Sigmoid colon (tissue), 4 donors: ENCODE results near the gene CYP2C18.

Experiments used
- EP300 ChIP-seq, 4 donors: sonication (generic); formaldehyde crosslinking; IDR thresholded peaks; one replicate each; pipeline ENCODE4 v1.6.1; 2017; ENCODE audit warnings: antibody characterized with exemption in 4 of 4
- POLR2A ChIP-seq, 2 donors: fragments of 450-650 bp; IDR thresholded peaks; one replicate each; pipeline ENCODE4 v1.6.1; 2016; ENCODE audit warnings: antibody characterized with exemption in 2 of 2, mild to moderate bottlenecking in 2 of 2, moderate library complexity in 2 of 2
- POLR2AphosphoS5 ChIP-seq, 4 donors: sonication (generic); formaldehyde crosslinking; IDR thresholded peaks; one replicate each; pipeline ENCODE4 v1.6.1; 2017; ENCODE audit warnings: antibody characterized with exemption in 4 of 4
- TF ChIP-seq, protein P1 (sequence below), 4 experiments: fragments of 450-650 bp in 3 of 4; fragments of 200-600 bp in 1 of 4; IDR thresholded peaks; one replicate each; pipeline ENCODE4 v1.5.1; 2016 to 2019; ENCODE audit warnings: antibody characterized with exemption in 4 of 4, mild to moderate bottlenecking in 3 of 4, moderate library complexity in 2 of 4

DNA sequence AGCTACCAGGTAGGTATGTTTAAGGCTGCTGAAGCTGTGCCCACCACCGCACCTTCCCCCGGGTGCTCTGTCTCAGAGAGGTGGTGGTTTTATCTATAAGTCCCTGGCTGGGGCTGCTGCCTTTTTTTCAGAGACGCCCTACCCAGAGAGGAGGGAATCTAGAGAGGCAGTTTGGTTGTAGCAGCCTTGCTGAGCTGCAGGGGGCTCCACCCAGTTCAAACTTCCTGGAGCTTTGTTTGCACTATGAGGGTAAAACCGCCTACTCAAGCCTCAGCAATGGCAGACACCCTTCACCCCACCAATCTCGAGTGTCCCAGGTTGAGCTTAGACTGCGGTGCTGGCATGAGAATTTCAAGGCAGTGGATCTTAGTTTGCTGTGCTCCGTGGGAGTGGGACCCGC is 43.6 kb upstream of the CYP2C18 start:
- TF ChIP-seq, protein P1, sequence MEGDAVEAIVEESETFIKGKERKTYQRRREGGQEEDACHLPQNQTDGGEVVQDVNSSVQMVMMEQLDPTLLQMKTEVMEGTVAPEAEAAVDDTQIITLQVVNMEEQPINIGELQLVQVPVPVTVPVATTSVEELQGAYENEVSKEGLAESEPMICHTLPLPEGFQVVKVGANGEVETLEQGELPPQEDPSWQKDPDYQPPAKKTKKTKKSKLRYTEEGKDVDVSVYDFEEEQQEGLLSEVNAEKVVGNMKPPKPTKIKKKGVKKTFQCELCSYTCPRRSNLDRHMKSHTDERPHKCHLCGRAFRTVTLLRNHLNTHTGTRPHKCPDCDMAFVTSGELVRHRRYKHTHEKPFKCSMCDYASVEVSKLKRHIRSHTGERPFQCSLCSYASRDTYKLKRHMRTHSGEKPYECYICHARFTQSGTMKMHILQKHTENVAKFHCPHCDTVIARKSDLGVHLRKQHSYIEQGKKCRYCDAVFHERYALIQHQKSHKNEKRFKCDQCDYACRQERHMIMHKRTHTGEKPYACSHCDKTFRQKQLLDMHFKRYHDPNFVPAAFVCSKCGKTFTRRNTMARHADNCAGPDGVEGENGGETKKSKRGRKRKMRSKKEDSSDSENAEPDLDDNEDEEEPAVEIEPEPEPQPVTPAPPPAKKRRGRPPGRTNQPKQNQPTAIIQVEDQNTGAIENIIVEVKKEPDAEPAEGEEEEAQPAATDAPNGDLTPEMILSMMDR (IDR thresholded peaks at IDR 0.05): no peak
- no peak for TF ChIP-seq POLR2A (IDR thresholded peaks at IDR 0.05)
- no peak for TF ChIP-seq POLR2AphosphoS5 (IDR thresholded peaks at IDR 0.05)
- no peak for TF ChIP-seq EP300 (IDR thresholded peaks at IDR 0.05)
